GM13976 (cell line): ENCODE data around the gene WBP11.
A peak's percentile ranks its signal among the peaks of the same experiment; 100 is the strongest.

Experiments used
- DNase-seq: peaks from one replicate; pipeline ENCODE4 v3.0.0; 2012; ENCODE audit warnings: low spot score
- CTCF ChIP-seq: IDR thresholded peaks from 2 replicates; pipeline ENCODE4 v1.5.1; 2012; ENCODE audit warnings: borderline replicate concordance, mild to moderate bottlenecking; ENCODE audit not compliant: insufficient read depth; ENCODE audit errors: extremely low read depth, missing control alignments, control extremely low read depth
- in situ Hi-C: fragments of 300-500 bp; cut with MboI; formaldehyde crosslinking; loops from one replicate; pipeline ENCODE4 v1.12.0; 2022; ENCODE audit warnings: low sequenced_read_pairs, mixed read lengths, inconsistent platforms; ENCODE audit not compliant: unreplicated experiment

WBP11 gene

GRCh38 chr12:14836336-14837210 is 33.3 kb upstream of the WBP11 start:
- in situ Hi-C loops: no loop called here
- no peak for TF ChIP-seq CTCF
- DNase-seq: no peak

GRCh38 chr12:14834509-14834908 is 31.2 kb upstream of the WBP11 start:
- DNase-seq: no peak
- TF ChIP-seq CTCF: no peak
- in situ Hi-C loops: no loop called here

- in situ Hi-C loops: no loop called here
- DNase-seq: no peak
- no peak for TF ChIP-seq CTCF
Observed at GRCh38 chr12:14833952-14834351, 30.7 kb upstream of the WBP11 start.

GRCh38 chr12:14833336-14833735 is 30.1 kb upstream of the WBP11 start:
- no peak for TF ChIP-seq CTCF
- no peak for DNase-seq
- in situ Hi-C loops: no loop called here

GRCh38 chr12:14828892-14829291 is 25.6 kb upstream of the WBP11 start:
- peak; percentile 18 for DNase-seq
- in situ Hi-C loops: no loop called here
- no peak for TF ChIP-seq CTCF

- no peak for TF ChIP-seq CTCF
- in situ Hi-C loops: no loop called here
- DNase-seq: no peak
Observed at GRCh38 chr12:14827043-14827442, 23.8 kb upstream of the WBP11 start.
